Prostate gland (tissue), 2 donors: ENCODE results near the gene ANO2. TPM values are rescaled to one million over a fixed set of nuclear protein-coding genes. Genes with fewer than 3 reads are reported as not detected.

Source experiments
- DNase-seq: peaks from one replicate; pipeline ENCODE4 v3.0.0-alpha.2; 2019; ENCODE audit warnings: low spot score
- H3K27ac ChIP-seq, 2 donors: fragments of 200-600 bp; sonication (generic); 2 replicates each; pipeline ENCODE4 v1.5.1; 2017 to 2019
- H3K27me3 ChIP-seq: fragments of 200-600 bp; sonication (generic); replicated peaks from 2 replicates; pipeline ENCODE4 v1.5.1; 2019; ENCODE audit not compliant: insufficient read depth
- H3K36me3 ChIP-seq, 2 donors: fragments of 200-600 bp; sonication (generic); 1 replicate in 1 of 2; 2 replicates in 1 of 2; pipeline versions ENCODE4 v1.5.1 to v1.8.1; 2017 to 2019
- H3K4me1 ChIP-seq: fragments of 200-600 bp; sonication (generic); replicated peaks from 2 replicates; pipeline ENCODE4 v1.5.1; 2019
- H3K4me3 ChIP-seq, 2 donors: fragments of 200-600 bp; sonication (generic); 2 replicates each; pipeline ENCODE4 v1.5.1; 2017 to 2019
- H3K9me3 ChIP-seq: fragments of 200-600 bp; sonication (generic); 2 replicates; pipeline ENCODE4 v1.5.1; 2017
- POLR2A ChIP-seq: fragments of 450-650 bp; IDR thresholded peaks from one replicate; pipeline ENCODE4 v1.6.1; 2016; ENCODE audit warnings: antibody characterized with exemption, mild to moderate bottlenecking
- POLR2AphosphoS5 ChIP-seq: sonication (generic); formaldehyde crosslinking; IDR thresholded peaks from one replicate; pipeline ENCODE4 v1.6.1; 2017; ENCODE audit warnings: antibody characterized with exemption
- WGBS: methylation state at CpG from one replicate; pipeline ENCODE4 v1.1.5; 2018; 5-methylcytosine and 5-hydroxymethylcytosine counted together
- intact Hi-C: fragments of 100-400 bp; cut with DNase I; formaldehyde crosslinking; loops from one replicate; pipeline ENCODE4 v1.14.2; 2022
- total RNA-seq, 2 donors: library from RNA; depleted of rRNA; stranded (reverse); fragments of >200 nt; gene quantifications; one replicate each; pipeline ENCODE4 v1.1.0, GENCODE V29; 2016
- TF ChIP-seq, protein P1 (sequence below), 4 experiments: fragments of 200-600 bp in 2 of 4; fragments of 450-650 bp in 2 of 4; sonication (generic) in 2 of 4; IDR thresholded peaks; 1 replicate in 3 of 4; 2 replicates in 1 of 4; pipeline ENCODE4 v1.5.1; 2016 to 2019; ENCODE audit warnings: antibody characterized with exemption in 4 of 4, mild to moderate bottlenecking in 2 of 4, moderate library complexity in 2 of 4

The ANO2 gene
- total RNA-seq, 2 donors from 2014 or later = 0.64 to 7.0 TPM

DNA sequence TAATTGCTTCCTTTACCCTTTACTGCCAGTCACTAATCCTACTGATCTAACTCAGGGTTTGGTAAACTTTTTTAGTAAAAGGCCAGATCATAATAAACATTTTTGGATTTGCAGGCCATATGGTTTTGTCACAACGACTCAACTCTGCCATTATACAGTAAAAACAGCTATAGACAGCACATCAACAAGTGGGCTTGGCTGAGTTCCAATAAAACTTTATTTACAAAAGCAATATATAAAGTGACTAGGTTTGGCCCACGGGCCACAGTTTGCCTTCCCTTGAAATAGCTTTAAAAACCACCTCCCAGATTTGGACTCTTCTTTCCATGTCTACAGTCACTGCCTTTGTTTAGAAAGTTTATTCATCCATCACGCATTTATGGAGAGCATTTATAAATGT lies 366.3 kb downstream of the ANO2 start:
- Histone ChIP-seq H3K9me3 (no peaks in the 10 kb centered on the region), H3K27ac (no peak overlapping the region), H3K27me3 (no peaks in the 10 kb centered on the region), H3K4me3 (no peak overlapping the region), H3K36me3 (no peaks in the 10 kb centered on the region), H3K4me1 (no peaks in the 10 kb centered on the region)
- TF ChIP-seq POLR2AphosphoS5 (no peak), POLR2A (no peak)
- TF ChIP-seq, protein P1, sequence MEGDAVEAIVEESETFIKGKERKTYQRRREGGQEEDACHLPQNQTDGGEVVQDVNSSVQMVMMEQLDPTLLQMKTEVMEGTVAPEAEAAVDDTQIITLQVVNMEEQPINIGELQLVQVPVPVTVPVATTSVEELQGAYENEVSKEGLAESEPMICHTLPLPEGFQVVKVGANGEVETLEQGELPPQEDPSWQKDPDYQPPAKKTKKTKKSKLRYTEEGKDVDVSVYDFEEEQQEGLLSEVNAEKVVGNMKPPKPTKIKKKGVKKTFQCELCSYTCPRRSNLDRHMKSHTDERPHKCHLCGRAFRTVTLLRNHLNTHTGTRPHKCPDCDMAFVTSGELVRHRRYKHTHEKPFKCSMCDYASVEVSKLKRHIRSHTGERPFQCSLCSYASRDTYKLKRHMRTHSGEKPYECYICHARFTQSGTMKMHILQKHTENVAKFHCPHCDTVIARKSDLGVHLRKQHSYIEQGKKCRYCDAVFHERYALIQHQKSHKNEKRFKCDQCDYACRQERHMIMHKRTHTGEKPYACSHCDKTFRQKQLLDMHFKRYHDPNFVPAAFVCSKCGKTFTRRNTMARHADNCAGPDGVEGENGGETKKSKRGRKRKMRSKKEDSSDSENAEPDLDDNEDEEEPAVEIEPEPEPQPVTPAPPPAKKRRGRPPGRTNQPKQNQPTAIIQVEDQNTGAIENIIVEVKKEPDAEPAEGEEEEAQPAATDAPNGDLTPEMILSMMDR (IDR thresholded peaks at IDR 0.05) = no peak
- intact Hi-C loops = no loop called here
- WGBS = 27% methylated on average over 3 of the region's 3 CpGs
- no peak for DNase-seq

- WGBS = 42% methylated on average over 8 of the region's 8 CpGs
- no peak for DNase-seq
- H3K36me3 ChIP-seq = no peaks in the 10 kb centered on the region
- TF ChIP-seq POLR2A (no peak), POLR2AphosphoS5 (no peak)
- TF ChIP-seq, protein P1 (IDR thresholded peaks at IDR 0.05) = no peak
- no peak overlapping the region for H3K4me3 ChIP-seq
- no peak overlapping the region for H3K27ac ChIP-seq
- H3K9me3 ChIP-seq = no peaks in the 10 kb centered on the region
- intact Hi-C loops = no loop called here
- no peaks in the 10 kb centered on the region for H3K27me3 ChIP-seq
- H3K4me1 ChIP-seq = no peaks in the 10 kb centered on the region
Measured at GRCh38 chr12:5577741-5578140, 367.3 kb downstream of the ANO2 start.

GRCh38 chr12:5577211-5577612 lies 367.8 kb downstream of the ANO2 start:
- H3K27me3 ChIP-seq = no peaks in the 10 kb centered on the region
- no peak overlapping the region for H3K27ac ChIP-seq
- intact Hi-C loops = no loop called here
- WGBS = 44% methylated on average over 3 of the region's 3 CpGs
- H3K9me3 ChIP-seq = no peaks in the 10 kb centered on the region
- H3K4me1 ChIP-seq = no peaks in the 10 kb centered on the region
- no peak for TF ChIP-seq POLR2A
- DNase-seq = no peak
- H3K4me3 ChIP-seq = no peak overlapping the region
- no peaks in the 10 kb centered on the region for H3K36me3 ChIP-seq

- Histone ChIP-seq H3K4me3 (no peak overlapping the region), H3K27me3 (no peaks in the 10 kb centered on the region), H3K4me1 (no peaks in the 10 kb centered on the region), H3K27ac (no peak overlapping the region), H3K36me3 (no peaks in the 10 kb centered on the region), H3K9me3 (no peaks in the 10 kb centered on the region)
- no peak for DNase-seq
- 75% methylated on average over 3 of the region's 3 CpGs for WGBS
- intact Hi-C loops = no loop called here
- TF ChIP-seq, protein P1 (IDR thresholded peaks at IDR 0.05) = no peak
- TF ChIP-seq POLR2AphosphoS5 (no peak), POLR2A (no peak)
Measured at GRCh38 chr12:5575987-5576386, 369.1 kb downstream of the ANO2 start.

- H3K4me1 ChIP-seq = no peaks in the 10 kb centered on the region
- no peaks in the 10 kb centered on the region for H3K9me3 ChIP-seq
- WGBS = 75% methylated on average over 5 of the region's 5 CpGs
- no peak overlapping the region for H3K27ac ChIP-seq
- intact Hi-C loops = no loop called here
- no peak overlapping the region for H3K4me3 ChIP-seq
- no peaks in the 10 kb centered on the region for H3K36me3 ChIP-seq
- TF ChIP-seq POLR2A = no peak
- TF ChIP-seq, protein P1 (IDR thresholded peaks at IDR 0.05) = no peak
- no peak for TF ChIP-seq POLR2AphosphoS5
- no peak for DNase-seq
- H3K27me3 ChIP-seq = no peaks in the 10 kb centered on the region
Measured at GRCh38 chr12:5575232-5575631, 369.8 kb downstream of the ANO2 start.
